Measurements from ENCODE around the gene FGFR4.

FGFR4 gene

GRCh38 chr5:177103523-177104253 is 17.0 kb downstream of the FGFR4 start:
- no peak for DNase-seq

GRCh38 chr5:177105691-177106476 is 19.2 kb downstream of the FGFR4 start:
- no peak for DNase-seq

- DNase-seq: no peak
These were observed 20.4 kb downstream of the FGFR4 start for GRCh38 chr5:177107159-177107558.

- no peak for DNase-seq
These were observed 23.1 kb downstream of the FGFR4 start for GRCh38 chr5:177109810-177110209.

- no peak for DNase-seq
These were observed 25.1 kb downstream of the FGFR4 start for GRCh38 chr5:177111720-177112394.

- no peak for DNase-seq
These were observed 26.0 kb downstream of the FGFR4 start for GRCh38 chr5:177112589-177113220.

- DNase-seq: peak; percentile 23
These were observed 27.1 kb downstream of the FGFR4 start for GRCh38 chr5:177113566-177114424.

- DNase-seq: no peak
These were observed 30.1 kb downstream of the FGFR4 start for GRCh38 chr5:177116631-177117373.

GRCh38 chr5:177117441-177118045 is 30.8 kb downstream of the FGFR4 start:
- DNase-seq: no peak

- no peak for DNase-seq
These were observed 35.9 kb downstream of the FGFR4 start for GRCh38 chr5:177122566-177122965.

GRCh38 chr5:177123789-177124485 is 37.2 kb downstream of the FGFR4 start:
- no peak for DNase-seq

GRCh38 chr5:177124486-177124991 is 37.8 kb downstream of the FGFR4 start:
- no peak for DNase-seq

- DNase-seq: no peak
These were observed 40.1 kb downstream of the FGFR4 start for GRCh38 chr5:177126771-177127170.

GRCh38 chr5:177128551-177128981 is 41.9 kb downstream of the FGFR4 start:
- no peak for DNase-seq

- no peak for DNase-seq
These were observed 43.7 kb downstream of the FGFR4 start for GRCh38 chr5:177130211-177131018.

- no peak for DNase-seq
These were observed 44.3 kb downstream of the FGFR4 start for GRCh38 chr5:177131019-177131320.

- DNase-seq: no peak
These were observed 44.8 kb downstream of the FGFR4 start for GRCh38 chr5:177131352-177132135.

Measured in KG1 (cell line).